Fibroblast of pulmonary artery (primary cell): ENCODE data around the gene TMEM132D.

ENCODE experiments used
- DNase-seq: peaks from one replicate; pipeline ENCODE4 v3.0.0-alpha.2; 2010; ENCODE audit warnings: low read depth
- H3K4me3 ChIP-seq: replicated peaks from 2 replicates; pipeline ENCODE4 v1.5.1; 2011; ENCODE audit warnings: low read depth, mild to moderate bottlenecking, control low read depth, low read length, moderate library complexity
- TF ChIP-seq, protein P1 (sequence below): IDR thresholded peaks from 2 replicates; pipeline ENCODE4 v1.5.1; 2011; ENCODE audit warnings: mild to moderate bottlenecking, control low read depth, low read length, inconsistent platforms; ENCODE audit errors: missing control alignments

TMEM132D gene

GRCh38 chr12:129589503-129589902, 314.3 kb downstream of the TMEM132D start:
- DNase-seq, result no peak
- TF ChIP-seq, protein P1, sequence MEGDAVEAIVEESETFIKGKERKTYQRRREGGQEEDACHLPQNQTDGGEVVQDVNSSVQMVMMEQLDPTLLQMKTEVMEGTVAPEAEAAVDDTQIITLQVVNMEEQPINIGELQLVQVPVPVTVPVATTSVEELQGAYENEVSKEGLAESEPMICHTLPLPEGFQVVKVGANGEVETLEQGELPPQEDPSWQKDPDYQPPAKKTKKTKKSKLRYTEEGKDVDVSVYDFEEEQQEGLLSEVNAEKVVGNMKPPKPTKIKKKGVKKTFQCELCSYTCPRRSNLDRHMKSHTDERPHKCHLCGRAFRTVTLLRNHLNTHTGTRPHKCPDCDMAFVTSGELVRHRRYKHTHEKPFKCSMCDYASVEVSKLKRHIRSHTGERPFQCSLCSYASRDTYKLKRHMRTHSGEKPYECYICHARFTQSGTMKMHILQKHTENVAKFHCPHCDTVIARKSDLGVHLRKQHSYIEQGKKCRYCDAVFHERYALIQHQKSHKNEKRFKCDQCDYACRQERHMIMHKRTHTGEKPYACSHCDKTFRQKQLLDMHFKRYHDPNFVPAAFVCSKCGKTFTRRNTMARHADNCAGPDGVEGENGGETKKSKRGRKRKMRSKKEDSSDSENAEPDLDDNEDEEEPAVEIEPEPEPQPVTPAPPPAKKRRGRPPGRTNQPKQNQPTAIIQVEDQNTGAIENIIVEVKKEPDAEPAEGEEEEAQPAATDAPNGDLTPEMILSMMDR, result no peak
- no peak overlapping the region for H3K4me3 ChIP-seq

DNA sequence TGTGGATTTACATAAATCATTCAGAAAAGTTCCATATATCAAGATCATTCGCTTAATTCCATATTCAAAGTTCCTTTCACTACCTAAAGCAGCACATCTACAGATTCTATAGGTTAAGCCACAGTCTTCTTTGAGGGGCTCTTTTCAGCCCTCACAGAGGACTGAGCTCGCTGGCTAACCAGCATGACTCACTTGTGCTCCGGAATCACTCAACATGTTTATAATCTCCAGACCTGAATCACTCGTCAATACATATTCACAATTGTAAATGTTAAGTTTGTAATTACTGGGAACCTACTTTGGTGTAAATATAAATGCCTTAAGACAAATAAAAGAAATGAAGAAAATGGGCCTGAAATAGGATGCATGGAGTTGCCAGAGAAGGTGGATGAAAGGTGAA, 315.7 kb downstream of the TMEM132D start:
- no peak overlapping the region for H3K4me3 ChIP-seq
- DNase-seq, result no peak
- TF ChIP-seq, protein P1, result no peak

DNA sequence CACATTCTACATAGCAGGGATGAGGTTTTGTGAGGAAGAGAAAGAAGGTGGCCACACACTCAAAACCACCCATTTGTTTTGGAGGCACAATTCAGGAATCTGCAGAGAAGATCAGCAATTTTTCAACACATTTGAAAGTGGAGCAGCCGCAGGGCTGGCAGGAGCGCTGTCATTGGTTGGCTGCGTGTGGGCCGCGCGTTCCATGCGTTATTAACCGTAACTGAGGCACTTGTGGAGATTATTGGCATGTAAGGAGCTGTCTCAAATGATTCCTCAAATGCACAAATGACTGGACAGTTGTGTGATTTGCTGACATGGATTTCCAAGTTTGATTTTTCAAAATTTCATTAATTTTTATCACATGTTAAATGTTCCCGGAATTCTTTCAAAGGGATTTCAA, 318.5 kb downstream of the TMEM132D start:
- H3K4me3 ChIP-seq, result no peak overlapping the region
- TF ChIP-seq, protein P1, result no peak
- no peak for DNase-seq

GRCh38 chr12:129579879-129580278, 323.9 kb downstream of the TMEM132D start:
- no peak overlapping the region for H3K4me3 ChIP-seq
- TF ChIP-seq, protein P1, result no peak
- no peak for DNase-seq

DNA sequence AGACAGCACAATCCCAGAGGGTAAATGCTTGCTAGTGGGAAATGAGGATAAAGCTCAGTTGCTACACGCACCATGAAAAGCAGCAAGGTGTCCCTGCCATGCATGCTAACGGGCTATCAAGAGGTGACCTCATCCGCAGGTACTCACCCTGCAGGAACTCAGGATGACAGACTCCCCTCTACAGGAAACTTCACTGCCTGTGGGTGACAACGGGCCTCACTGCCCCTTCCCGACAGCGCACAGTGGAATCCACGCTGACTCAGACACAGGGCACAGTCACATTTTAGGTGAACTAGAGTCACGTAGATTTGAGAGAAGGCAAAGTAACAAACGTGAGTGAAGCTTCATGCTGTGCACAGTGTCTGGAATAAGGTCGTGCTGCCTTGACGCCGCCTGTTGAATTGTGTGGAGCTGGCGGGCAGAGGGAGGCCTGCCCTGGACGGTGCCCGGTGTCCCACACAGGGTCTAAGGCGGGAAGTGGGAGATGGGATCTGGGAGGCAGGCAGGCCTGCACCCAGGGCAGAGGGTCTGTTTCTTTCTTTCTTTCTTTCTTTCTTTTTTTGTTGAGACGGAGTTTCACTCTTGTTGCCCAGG, 331.8 kb downstream of the TMEM132D start:
- TF ChIP-seq, protein P1, result no peak
- H3K4me3 ChIP-seq, result no peak overlapping the region
- no peak for DNase-seq

GRCh38 chr12:129570796-129571400, 332.9 kb downstream of the TMEM132D start:
- TF ChIP-seq, protein P1, result no peak
- no peak for DNase-seq
- H3K4me3 ChIP-seq, result no peak overlapping the region

DNA sequence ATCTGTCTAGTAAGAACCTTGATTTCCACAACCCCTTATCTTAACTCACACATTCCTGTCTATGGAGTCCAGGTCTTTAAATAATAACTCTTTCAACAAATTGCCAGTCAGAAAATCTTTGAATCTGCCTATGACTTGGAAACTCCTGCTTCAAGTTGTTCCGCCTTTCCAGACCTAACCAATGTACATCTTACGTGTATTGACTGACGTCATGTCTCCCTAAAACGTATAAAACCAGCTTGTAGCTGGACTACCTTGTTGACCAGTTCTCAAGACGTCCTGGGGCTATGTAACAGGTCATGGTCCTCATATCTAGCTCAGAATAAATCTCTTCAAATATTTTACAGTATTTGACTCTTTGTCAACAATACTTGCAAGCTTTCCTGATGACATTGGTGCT, 337.0 kb downstream of the TMEM132D start:
- H3K4me3 ChIP-seq, result no peak overlapping the region
- no peak for DNase-seq
- TF ChIP-seq, protein P1, result no peak
